Stimulated activated CD8-positive, alpha-beta memory T cell treated with anti-CD3 and anti-CD28 coated beads, Interleukin-4, amount 100 ng/mL, for 48 hours (primary cell): ENCODE data around the gene SMCO1.
"Not testable (repeated sequence)": the region's sequence is repeated elsewhere in the genome, so short reads cannot be mapped to it uniquely, and the experiment has no call there.

Experiments used
- DNase-seq: peaks from one replicate; pipeline ENCODE4 v3.0.0-alpha.2; 2020

SMCO1 gene

GRCh38 chr3:196486263-196486662 is 28.9 kb downstream of the SMCO1 start:
- DNase-seq = peak; percentile 32

- no peak for DNase-seq
These were observed 37.5 kb downstream of the SMCO1 start for GRCh38 chr3:196477678-196478077.

- no peak for DNase-seq
These were observed 42.9 kb downstream of the SMCO1 start for GRCh38 chr3:196472286-196472685.

GRCh38 chr3:196471551-196471950 is 43.6 kb downstream of the SMCO1 start:
- no peak for DNase-seq

GRCh38 chr3:196470182-196470581 is 45.0 kb downstream of the SMCO1 start:
- not testable (repeated sequence) for DNase-seq

- no peak for DNase-seq
These were observed 51.3 kb downstream of the SMCO1 start for GRCh38 chr3:196463804-196464203.

- DNase-seq = no peak
These were observed 51.7 kb downstream of the SMCO1 start for GRCh38 chr3:196463478-196463756.

GRCh38 chr3:196462680-196463477 is 52.3 kb downstream of the SMCO1 start:
- DNase-seq = not testable (repeated sequence)

GRCh38 chr3:196458063-196458462 is 57.1 kb downstream of the SMCO1 start:
- no peak for DNase-seq

GRCh38 chr3:196457470-196457869 is 57.7 kb downstream of the SMCO1 start:
- DNase-seq = not testable (repeated sequence)
